ENCODE data around the gene FOLR2. TPM values are rescaled to one million over a fixed set of nuclear protein-coding genes. Genes with fewer than 3 reads are reported as not detected.
"Not testable (repeated sequence)": the region's sequence is repeated elsewhere in the genome, so short reads cannot be mapped to it uniquely, and the experiment has no call there.

FOLR2 gene
- polyA plus RNA-seq, 3 donors, result 8.1 to 15.2 (median 10.7) TPM

GRCh38 chr11:72250661-72251464 is 34.3 kb downstream of the FOLR2 start:
- no peak for DNase-seq (ENCODE audit: extremely low read depth in 1 of 11, low read depth in 9 of 11, low spot score in 4 of 11)

- no peak for DNase-seq (ENCODE audit: extremely low read depth in 1 of 11, low read depth in 9 of 11, low spot score in 4 of 11)
These were observed 35.0 kb downstream of the FOLR2 start for GRCh38 chr11:72251614-72252013.

- no peak for DNase-seq (ENCODE audit: extremely low read depth in 1 of 11, low read depth in 9 of 11, low spot score in 4 of 11)
These were observed 36.8 kb downstream of the FOLR2 start for GRCh38 chr11:72253392-72253791.

GRCh38 chr11:72254299-72254993 is 37.9 kb downstream of the FOLR2 start:
- no peak for DNase-seq (ENCODE audit: extremely low read depth in 1 of 11, low read depth in 9 of 11, low spot score in 4 of 11)

GRCh38 chr11:72257570-72257969 is 41.0 kb downstream of the FOLR2 start:
- no peak for DNase-seq (ENCODE audit: extremely low read depth in 1 of 11, low read depth in 9 of 11, low spot score in 4 of 11)

- DNase-seq (ENCODE audit: extremely low read depth in 1 of 11, low read depth in 9 of 11, low spot score in 4 of 11), result no peak
These were observed 42.9 kb downstream of the FOLR2 start for GRCh38 chr11:72259490-72259889.

GRCh38 chr11:72260574-72260973 is 44.0 kb downstream of the FOLR2 start:
- DNase-seq (ENCODE audit: extremely low read depth in 1 of 11, low read depth in 9 of 11, low spot score in 4 of 11), result no peak

GRCh38 chr11:72263361-72263760 is 46.8 kb downstream of the FOLR2 start:
- DNase-seq (ENCODE audit: extremely low read depth in 1 of 11, low read depth in 9 of 11, low spot score in 4 of 11), result no peak

GRCh38 chr11:72265951-72266350 is 49.4 kb downstream of the FOLR2 start:
- DNase-seq (ENCODE audit: extremely low read depth in 1 of 11, low read depth in 9 of 11, low spot score in 4 of 11), result no peak

- not testable (repeated sequence) for DNase-seq (ENCODE audit: extremely low read depth in 1 of 11, low read depth in 9 of 11, low spot score in 4 of 11)
These were observed 50.4 kb downstream of the FOLR2 start for GRCh38 chr11:72266960-72267359.

GRCh38 chr11:72267956-72268617 is 51.5 kb downstream of the FOLR2 start:
- no peak for DNase-seq (ENCODE audit: extremely low read depth in 1 of 11, low read depth in 9 of 11, low spot score in 4 of 11)

Other genes starting within 250 kb of the FOLR2 start
- gene IL18BP, start 217.9 kb upstream of the FOLR2 start, polyA plus RNA-seq (ENCODE audit: insufficient read length in 3 of 3), result 10 to 100 TPM in 1 of 3 donors, 1 to 10 TPM in 2; 8.8 to 13.0 (median 9.5) TPM
- 100 to 1,000 TPM; 251 to 339 (median 285) TPM for gene NUMA1, start 136.3 kb upstream of the FOLR2 start, polyA plus RNA-seq (ENCODE audit: insufficient read length in 3 of 3)
- 10 to 100 TPM; 25.1 to 30.4 (median 25.3) TPM for gene LRRC51, start 135.9 kb upstream of the FOLR2 start, polyA plus RNA-seq (ENCODE audit: insufficient read length in 3 of 3)
- gene LAMTOR1, start 113.5 kb upstream of the FOLR2 start, polyA plus RNA-seq (ENCODE audit: insufficient read length in 3 of 3), result 100 to 1,000 TPM; 115 to 126 (median 120) TPM
- gene TOMT, start 110.9 kb upstream of the FOLR2 start, polyA plus RNA-seq (ENCODE audit: insufficient read length in 3 of 3), result not detected
- gene ANAPC15, start 104.1 kb upstream of the FOLR2 start, polyA plus RNA-seq (ENCODE audit: insufficient read length in 3 of 3), result 10 to 100 TPM; 41.2 to 61.9 (median 57.1) TPM
- 1 to 10 TPM; 2.2 to 3.0 (median 2.7) TPM for gene FOLR3, start 81.1 kb upstream of the FOLR2 start, polyA plus RNA-seq (ENCODE audit: insufficient read length in 3 of 3)
- gene FOLR1, start 24.7 kb upstream of the FOLR2 start, polyA plus RNA-seq (ENCODE audit: insufficient read length in 3 of 3), result 10 to 100 TPM; 50.6 to 59.7 (median 51.1) TPM
- 100 to 1,000 TPM; 138 to 166 (median 157) TPM for gene INPPL1, start 8.0 kb downstream of the FOLR2 start, polyA plus RNA-seq (ENCODE audit: insufficient read length in 3 of 3)
- under 1 TPM in 1 of 3 donors, not detected in 2; 0.22 TPM for gene PHOX2A, start 27.4 kb downstream of the FOLR2 start, polyA plus RNA-seq (ENCODE audit: insufficient read length in 3 of 3)
- gene CLPB, start 217.7 kb downstream of the FOLR2 start, polyA plus RNA-seq (ENCODE audit: insufficient read length in 3 of 3), result 10 to 100 TPM; 10.9 to 14.8 (median 12.6) TPM